ENCODE results near the gene CPVL.

The CPVL gene

DNA sequence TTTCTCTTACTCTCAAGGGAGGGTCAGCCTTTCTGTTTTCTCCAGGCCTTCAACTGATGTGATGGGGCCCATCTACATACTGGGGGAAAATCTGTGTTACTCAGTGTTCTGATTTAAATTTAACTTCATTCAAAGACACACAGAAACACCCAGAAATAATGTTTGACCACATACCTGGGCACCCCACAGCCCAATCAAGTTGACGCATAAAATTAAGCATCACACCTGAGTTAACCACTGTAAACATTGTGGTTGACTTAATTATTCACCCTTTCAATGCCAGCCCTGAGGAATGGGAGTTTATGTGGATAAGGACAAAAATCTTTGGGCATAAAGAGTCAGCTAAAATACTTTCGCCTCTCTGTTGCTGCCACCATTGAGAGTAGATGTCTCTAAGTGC, 38.3 kb upstream of the CPVL start:
- Histone ChIP-seq H3K36me3 (ENCODE audit: control insufficient read depth, insufficient read depth, low read length) (no peaks in the 10 kb centered on the region), H3K9me3 (ENCODE audit: control insufficient read depth, insufficient read depth, low read length) (no peaks in the 10 kb centered on the region), H3K27me3 (ENCODE audit: control insufficient read depth, insufficient read depth, low read length) (no peaks in the 10 kb centered on the region), H3K27ac (ENCODE audit: low read length) (no peak overlapping the region), H3K4me3 (ENCODE audit: low read length) (no peak overlapping the region), H3K4me1 (ENCODE audit: control insufficient read depth, insufficient read depth, low read length) (no peaks in the 10 kb centered on the region)
- WGBS (ENCODE audit: insufficient coverage, insufficient read length) = no CpG with 5 or more reads among the region's 2 CpGs
- no peak for DNase-seq (ENCODE audit: low read depth, low spot score)

DNA sequence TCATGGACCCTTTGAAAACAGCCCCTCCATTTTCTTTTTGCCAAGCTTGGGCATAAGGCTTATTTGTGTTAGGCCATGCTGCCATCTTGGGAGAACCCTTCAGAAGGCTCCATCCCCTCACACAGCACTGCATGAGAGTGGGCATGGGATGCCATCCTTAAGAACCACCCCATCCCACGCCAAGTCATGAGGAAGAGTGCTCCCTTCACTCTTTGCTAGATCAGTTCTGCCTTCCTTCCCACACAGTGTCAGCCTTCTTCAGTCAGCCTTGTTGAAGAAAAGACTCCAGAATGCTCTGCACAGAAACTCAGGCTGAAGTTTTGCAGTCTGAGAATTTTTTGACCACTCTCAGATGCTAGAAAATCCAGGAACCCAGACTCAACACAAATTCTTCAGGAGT, 32.8 kb upstream of the CPVL start:
- WGBS (ENCODE audit: insufficient coverage, insufficient read length) = no CpG with 5 or more reads among the region's 1 CpG
- Histone ChIP-seq H3K4me3 (ENCODE audit: low read length) (no peak overlapping the region), H3K36me3 (ENCODE audit: control insufficient read depth, insufficient read depth, low read length) (no peaks in the 10 kb centered on the region), H3K27ac (ENCODE audit: low read length) (no peak overlapping the region), H3K27me3 (ENCODE audit: control insufficient read depth, insufficient read depth, low read length) (no peaks in the 10 kb centered on the region), H3K9me3 (ENCODE audit: control insufficient read depth, insufficient read depth, low read length) (no peaks in the 10 kb centered on the region), H3K4me1 (ENCODE audit: control insufficient read depth, insufficient read depth, low read length) (no peaks in the 10 kb centered on the region)
- no peak for DNase-seq (ENCODE audit: low read depth, low spot score)

GRCh38 chr7:29177963-29178600, 31.7 kb upstream of the CPVL start:
- WGBS (ENCODE audit: insufficient coverage, insufficient read length) = no CpG with 5 or more reads among the region's 9 CpGs

DNA sequence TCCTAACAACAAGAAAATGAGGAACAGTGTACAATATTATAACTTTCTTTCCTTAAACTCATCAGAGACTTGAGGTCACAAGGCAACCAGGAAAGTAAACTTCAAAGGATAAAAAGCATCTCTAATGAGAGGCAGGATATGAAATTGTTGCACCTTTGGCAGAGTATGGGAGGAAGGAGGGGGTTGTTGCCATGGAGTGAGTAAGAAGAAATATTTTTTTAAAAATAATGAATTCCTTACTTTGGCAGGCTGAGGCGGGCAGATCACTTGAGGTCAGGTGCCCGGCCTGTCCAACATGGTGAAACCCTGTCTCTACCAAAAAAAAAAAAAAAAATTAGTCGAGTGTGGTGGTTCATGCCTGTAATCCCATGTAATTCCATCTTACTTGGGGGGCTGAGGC, 27.1 kb upstream of the CPVL start:
- Histone ChIP-seq H3K9me3 (ENCODE audit: control insufficient read depth, insufficient read depth, low read length) (no peaks in the 10 kb centered on the region; the same call in 1 of the 2 replicates), H3K4me3 (ENCODE audit: low read length) (no peak overlapping the region), H3K27me3 (ENCODE audit: control insufficient read depth, insufficient read depth, low read length) (no peaks in the 10 kb centered on the region), H3K27ac (ENCODE audit: low read length) (no peak overlapping the region), H3K4me1 (ENCODE audit: control insufficient read depth, insufficient read depth, low read length) (no peaks in the 10 kb centered on the region), H3K36me3 (ENCODE audit: control insufficient read depth, insufficient read depth, low read length) (no peaks in the 10 kb centered on the region)
- DNase-seq (ENCODE audit: low read depth, low spot score) = no peak
- no CpG with 5 or more reads among the region's 3 CpGs for WGBS (ENCODE audit: insufficient coverage, insufficient read length)

More at GRCh38 chr7:29177963-29178600, 31.7 kb upstream of the CPVL start:
- Histone ChIP-seq H3K36me3 (ENCODE audit: control insufficient read depth, insufficient read depth, low read length) (no peaks in the 10 kb centered on the region), H3K4me1 (ENCODE audit: control insufficient read depth, insufficient read depth, low read length) (no peaks in the 10 kb centered on the region), H3K27me3 (ENCODE audit: control insufficient read depth, insufficient read depth, low read length) (no peaks in the 10 kb centered on the region), H3K9me3 (ENCODE audit: control insufficient read depth, insufficient read depth, low read length) (no peaks in the 10 kb centered on the region), H3K4me3 (ENCODE audit: low read length) (no peak overlapping the region), H3K27ac (ENCODE audit: low read length) (no peak overlapping the region)
- DNase-seq (ENCODE audit: low read depth, low spot score) = no peak

- Histone ChIP-seq H3K27ac (ENCODE audit: low read length) (no peak overlapping the region), H3K27me3 (ENCODE audit: control insufficient read depth, insufficient read depth, low read length) (no peaks in the 10 kb centered on the region), H3K4me3 (ENCODE audit: low read length) (no peak overlapping the region), H3K36me3 (ENCODE audit: control insufficient read depth, insufficient read depth, low read length) (no peaks in the 10 kb centered on the region), H3K4me1 (ENCODE audit: control insufficient read depth, insufficient read depth, low read length) (no peaks in the 10 kb centered on the region), H3K9me3 (ENCODE audit: control insufficient read depth, insufficient read depth, low read length) (no peaks in the 10 kb centered on the region; the same call in 1 of the 2 replicates)
- WGBS (ENCODE audit: insufficient coverage, insufficient read length) = no CpG with 5 or more reads among the region's 7 CpGs
- no peak for DNase-seq (ENCODE audit: low read depth, low spot score)
Observed at GRCh38 chr7:29170781-29171180, 24.4 kb upstream of the CPVL start.

- Histone ChIP-seq H3K36me3 (ENCODE audit: control insufficient read depth, insufficient read depth, low read length) (no peaks in the 10 kb centered on the region), H3K27me3 (ENCODE audit: control insufficient read depth, insufficient read depth, low read length) (no peaks in the 10 kb centered on the region), H3K4me3 (ENCODE audit: low read length) (no peak overlapping the region), H3K27ac (ENCODE audit: low read length) (no peak overlapping the region), H3K9me3 (ENCODE audit: control insufficient read depth, insufficient read depth, low read length) (no peaks in the 10 kb centered on the region; the same call in 1 of the 2 replicates), H3K4me1 (ENCODE audit: control insufficient read depth, insufficient read depth, low read length) (no peaks in the 10 kb centered on the region)
- no peak for DNase-seq (ENCODE audit: low read depth, low spot score)
- WGBS (ENCODE audit: insufficient coverage, insufficient read length) = no CpG with 5 or more reads among the region's 1 CpG
Observed at GRCh38 chr7:29167721-29168120, 21.4 kb upstream of the CPVL start.

DNA sequence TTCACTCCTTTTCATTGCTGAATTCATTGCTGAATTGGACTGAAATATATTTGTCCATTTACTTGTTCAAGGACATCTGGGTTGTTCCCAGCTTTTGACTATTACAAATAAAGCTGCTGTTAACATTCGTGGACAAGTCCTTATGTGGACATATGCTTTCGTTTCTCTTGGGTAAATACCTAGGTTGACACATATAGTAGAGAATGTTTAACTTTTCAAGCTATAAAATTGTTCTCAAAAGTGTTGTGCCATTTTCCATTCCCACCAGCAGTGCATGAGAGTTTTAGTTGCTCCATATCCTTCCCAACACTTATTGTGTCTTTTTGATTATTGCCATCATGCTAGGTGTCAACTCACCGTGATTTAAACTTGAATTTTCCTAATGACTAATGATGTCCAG, 17.5 kb upstream of the CPVL start:
- H3K36me3 ChIP-seq (ENCODE audit: control insufficient read depth, insufficient read depth, low read length) = no peaks in the 10 kb centered on the region
- WGBS (ENCODE audit: insufficient coverage, insufficient read length) = no CpG with 5 or more reads among the region's 3 CpGs
- no peaks in the 10 kb centered on the region for H3K9me3 ChIP-seq (ENCODE audit: control insufficient read depth, insufficient read depth, low read length)
- no peaks in the 10 kb centered on the region for H3K4me1 ChIP-seq (ENCODE audit: control insufficient read depth, insufficient read depth, low read length)
- no peaks in the 10 kb centered on the region for H3K27me3 ChIP-seq (ENCODE audit: control insufficient read depth, insufficient read depth, low read length)
- no peak overlapping the region for H3K4me3 ChIP-seq (ENCODE audit: low read length)
- DNase-seq (ENCODE audit: low read depth, low spot score) = no peak
- H3K27ac ChIP-seq (ENCODE audit: low read length) = no peak overlapping the region

GRCh38 chr7:29162577-29162976, 16.2 kb upstream of the CPVL start:
- H3K27me3 ChIP-seq (ENCODE audit: control insufficient read depth, insufficient read depth, low read length) = no peaks in the 10 kb centered on the region
- H3K27ac ChIP-seq (ENCODE audit: low read length) = no peak overlapping the region
- WGBS (ENCODE audit: insufficient coverage, insufficient read length) = no CpG with 5 or more reads among the region's 6 CpGs
- no peak for DNase-seq (ENCODE audit: low read depth, low spot score)
- H3K4me3 ChIP-seq (ENCODE audit: low read length) = no peak overlapping the region
- no peaks in the 10 kb centered on the region for H3K36me3 ChIP-seq (ENCODE audit: control insufficient read depth, insufficient read depth, low read length)
- H3K4me1 ChIP-seq (ENCODE audit: control insufficient read depth, insufficient read depth, low read length) = no peaks in the 10 kb centered on the region
- H3K9me3 ChIP-seq (ENCODE audit: control insufficient read depth, insufficient read depth, low read length) = no peaks in the 10 kb centered on the region

DNA sequence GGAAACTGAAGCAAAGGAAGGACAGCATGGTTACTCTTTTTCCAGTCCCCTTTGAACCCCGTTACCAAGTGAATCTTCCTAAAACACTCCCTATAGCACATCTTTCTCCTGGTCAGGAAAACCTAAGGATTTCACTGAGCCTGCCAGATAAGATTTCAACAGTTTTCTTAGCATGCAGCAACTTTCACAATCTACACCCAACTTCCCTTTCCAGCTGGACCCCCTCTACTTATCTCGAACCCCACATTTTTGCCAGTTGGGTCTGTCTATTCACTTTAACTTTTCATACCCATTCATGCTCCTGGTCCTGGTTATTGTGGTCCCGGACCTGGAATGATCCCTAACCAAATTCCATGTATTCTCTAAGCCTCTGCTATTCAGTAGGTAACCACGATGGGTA, 14.9 kb upstream of the CPVL start:
- Histone ChIP-seq H3K4me3 (ENCODE audit: low read length) (no peak overlapping the region), H3K4me1 (ENCODE audit: control insufficient read depth, insufficient read depth, low read length) (peaks cover 3% of the 10 kb centered on the region; the same call in 1 of the 2 replicates), H3K9me3 (ENCODE audit: control insufficient read depth, insufficient read depth, low read length) (no peaks in the 10 kb centered on the region), H3K36me3 (ENCODE audit: control insufficient read depth, insufficient read depth, low read length) (no peaks in the 10 kb centered on the region), H3K27me3 (ENCODE audit: control insufficient read depth, insufficient read depth, low read length) (no peaks in the 10 kb centered on the region), H3K27ac (ENCODE audit: low read length) (no peak overlapping the region)
- DNase-seq (ENCODE audit: low read depth, low spot score) = no peak
- WGBS (ENCODE audit: insufficient coverage, insufficient read length) = no CpG with 5 or more reads among the region's 4 CpGs

DNA sequence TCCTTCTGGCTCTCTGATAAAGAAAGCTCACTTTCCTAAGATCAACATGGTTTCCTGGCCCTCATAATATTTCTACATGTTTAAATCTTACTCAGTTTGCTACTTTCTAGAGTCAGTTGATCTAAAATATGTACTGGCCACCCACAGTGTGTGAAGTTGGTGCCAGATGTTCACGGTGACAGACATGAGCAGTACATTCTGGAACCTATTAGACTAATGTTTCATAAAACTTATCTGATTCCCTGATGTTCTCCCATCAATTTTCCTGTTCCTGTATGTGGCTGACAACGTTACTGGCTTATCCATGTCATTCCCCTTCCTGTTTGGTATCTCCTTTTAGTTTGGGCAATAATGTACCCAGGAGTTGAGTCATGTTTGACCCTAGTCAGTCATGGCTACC, 13.7 kb upstream of the CPVL start:
- no peak overlapping the region for H3K4me3 ChIP-seq (ENCODE audit: low read length)
- no peaks in the 10 kb centered on the region for H3K36me3 ChIP-seq (ENCODE audit: control insufficient read depth, insufficient read depth, low read length)
- no peaks in the 10 kb centered on the region for H3K9me3 ChIP-seq (ENCODE audit: control insufficient read depth, insufficient read depth, low read length)
- no CpG with 5 or more reads among the region's 2 CpGs for WGBS (ENCODE audit: insufficient coverage, insufficient read length)
- H3K4me1 ChIP-seq (ENCODE audit: control insufficient read depth, insufficient read depth, low read length) = peaks cover 3% of the 10 kb centered on the region; the same call in 1 of the 2 replicates
- no peaks in the 10 kb centered on the region for H3K27me3 ChIP-seq (ENCODE audit: control insufficient read depth, insufficient read depth, low read length)
- no peak for DNase-seq (ENCODE audit: low read depth, low spot score)
- no peak overlapping the region for H3K27ac ChIP-seq (ENCODE audit: low read length)

DNA sequence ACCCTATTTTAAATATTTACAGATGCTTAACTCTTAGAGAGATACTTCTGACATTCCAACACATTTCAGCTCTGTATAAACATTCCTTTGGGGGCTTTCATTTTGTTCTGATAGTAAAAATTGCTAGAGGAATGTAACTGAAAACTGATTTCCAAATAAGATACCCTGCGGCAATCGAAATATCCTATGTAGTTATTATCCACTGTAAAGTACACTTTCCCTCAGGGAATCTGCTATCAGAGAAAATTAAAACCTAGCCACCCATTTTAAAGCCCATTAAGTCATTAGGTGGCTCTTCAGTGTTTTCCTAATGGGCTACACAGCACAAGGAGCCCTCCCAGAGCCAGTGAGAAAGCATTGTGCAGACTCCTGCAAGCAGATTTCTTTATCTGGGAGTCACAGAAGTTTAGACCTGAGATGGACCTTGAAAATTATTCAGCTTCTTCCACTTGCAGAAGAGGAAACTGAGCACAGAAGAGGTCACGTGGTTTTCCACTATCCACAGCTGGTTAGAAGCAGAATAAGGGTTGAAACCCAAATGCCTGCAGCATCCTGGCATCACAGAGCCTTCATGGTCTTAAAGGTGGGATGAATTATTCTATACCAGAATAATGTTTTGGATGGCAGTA, 12.6 kb upstream of the CPVL start:
- no peaks in the 10 kb centered on the region for H3K9me3 ChIP-seq (ENCODE audit: control insufficient read depth, insufficient read depth, low read length)
- H3K36me3 ChIP-seq (ENCODE audit: control insufficient read depth, insufficient read depth, low read length) = no peaks in the 10 kb centered on the region
- no CpG with 5 or more reads among the region's 3 CpGs for WGBS (ENCODE audit: insufficient coverage, insufficient read length)
- H3K27me3 ChIP-seq (ENCODE audit: control insufficient read depth, insufficient read depth, low read length) = no peaks in the 10 kb centered on the region
- no peak overlapping the region for H3K27ac ChIP-seq (ENCODE audit: low read length)
- DNase-seq (ENCODE audit: low read depth, low spot score) = no peak
- H3K4me3 ChIP-seq (ENCODE audit: low read length) = no peak overlapping the region
- H3K4me1 ChIP-seq (ENCODE audit: control insufficient read depth, insufficient read depth, low read length) = peaks cover 3% of the 10 kb centered on the region; the same call in 1 of the 2 replicates
